Umbilical cord (tissue), 2 donors: ENCODE results near the gene RFPL2. TPM values are rescaled to one million over a fixed set of nuclear protein-coding genes. Genes with fewer than 3 reads are reported as not detected.
"Not testable (repeated sequence)": the region's sequence is repeated elsewhere in the genome, so short reads cannot be mapped to it uniquely, and the experiment has no call there.

Source experiments
- DNase-seq: peaks from one replicate; pipeline ENCODE4 v3.0.0-alpha.2; 2015; ENCODE audit warnings: low spot score
- total RNA-seq: library from RNA; depleted of rRNA; stranded (reverse); fragments of >200 nt; gene quantifications from one replicate; pipeline ENCODE4 v1.2.3, GENCODE V29; 2014; ENCODE audit warnings: low replicate concordance; ENCODE audit not compliant: insufficient read depth

Gene RFPL2
- total RNA-seq, 1 donor from 2014 or later = 0.72 TPM

GRCh38 chr22:32164075-32164860 lies 40.6 kb downstream of the RFPL2 start:
- no peak for DNase-seq

- DNase-seq = not testable (repeated sequence)
Measured at GRCh38 chr22:32160411-32160810, 44.5 kb downstream of the RFPL2 start.

GRCh38 chr22:32158712-32159533 lies 46.0 kb downstream of the RFPL2 start, which contains the start of gene C22orf42:
TSS of gene C22orf42 (minus strand) at chr22:32159303. CDS start at chr22:32159215, 88 bp downstream.
- no peak for DNase-seq

GRCh38 chr22:32157632-32158031 lies 47.2 kb downstream of the RFPL2 start:
- not testable (repeated sequence) for DNase-seq

DNA sequence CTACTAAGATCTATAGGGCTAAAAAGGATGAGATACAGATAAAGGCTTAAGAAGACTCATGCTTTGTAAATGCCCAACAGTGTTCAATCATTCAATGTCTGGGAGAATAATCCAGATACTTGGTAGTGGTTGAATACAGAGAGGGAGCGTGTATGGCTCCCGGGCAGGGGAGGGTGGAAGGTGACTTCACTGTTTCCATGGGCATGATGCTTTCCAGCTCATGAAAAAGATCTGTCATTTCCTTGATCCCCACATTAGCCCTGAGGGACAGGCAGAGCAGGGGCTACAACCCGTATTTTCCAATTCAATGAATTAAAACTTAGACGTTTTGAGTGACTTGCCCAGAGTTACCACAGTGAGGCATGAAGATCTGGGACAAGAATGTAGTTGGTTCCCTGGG lies 50.1 kb downstream of the RFPL2 start:
- not testable (repeated sequence) for DNase-seq

DNA sequence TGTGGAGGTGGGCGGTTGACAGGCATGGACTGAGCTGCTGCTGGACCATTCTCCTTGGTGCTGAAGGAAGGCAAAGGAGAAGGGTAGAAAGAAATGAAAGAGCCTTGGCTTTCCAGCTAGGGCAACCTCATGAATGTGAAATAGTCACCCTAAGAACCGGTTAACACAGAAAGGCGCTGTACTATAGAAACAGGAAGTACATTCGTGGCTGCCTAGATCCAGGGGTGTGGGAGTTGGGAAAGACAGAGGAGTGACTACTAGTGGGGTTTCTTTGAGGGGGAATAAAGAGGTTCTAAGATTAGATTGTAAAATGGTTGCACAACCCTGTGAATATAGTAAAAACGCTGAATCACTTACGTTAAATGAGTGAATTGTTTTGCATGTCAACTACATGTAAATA lies 53.2 kb downstream of the RFPL2 start:
- DNase-seq = not testable (repeated sequence)

- not testable (repeated sequence) for DNase-seq
Measured at GRCh38 chr22:32150647-32151046, 54.2 kb downstream of the RFPL2 start.

- not testable (repeated sequence) for DNase-seq
Measured at GRCh38 chr22:32148372-32148771, 56.5 kb downstream of the RFPL2 start.

DNA sequence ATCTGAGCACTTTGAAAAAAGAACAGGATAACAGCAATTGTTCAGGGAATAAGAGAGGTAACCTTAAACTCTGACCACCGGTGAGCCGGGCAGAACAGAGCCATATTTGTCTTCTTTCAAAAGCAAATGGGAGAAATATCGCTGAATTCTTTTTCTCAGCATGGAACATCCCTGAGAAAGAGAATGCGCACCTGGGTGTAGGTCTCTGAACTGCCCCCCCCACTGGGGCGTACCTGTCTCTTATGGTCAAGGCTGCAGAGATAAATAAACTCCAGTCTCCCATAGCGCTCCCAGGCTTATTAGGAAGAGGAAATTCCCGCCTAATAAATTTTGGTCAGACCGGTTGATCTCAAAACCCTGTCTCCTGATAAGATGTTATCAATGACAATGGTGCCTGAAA lies 57.7 kb downstream of the RFPL2 start:
- not testable (repeated sequence) for DNase-seq

- peak; percentile 32 for DNase-seq
Measured at GRCh38 chr22:32144496-32145274, 60.2 kb downstream of the RFPL2 start.

- no peak for DNase-seq
Measured at GRCh38 chr22:32142600-32142999, 62.3 kb downstream of the RFPL2 start.

DNA sequence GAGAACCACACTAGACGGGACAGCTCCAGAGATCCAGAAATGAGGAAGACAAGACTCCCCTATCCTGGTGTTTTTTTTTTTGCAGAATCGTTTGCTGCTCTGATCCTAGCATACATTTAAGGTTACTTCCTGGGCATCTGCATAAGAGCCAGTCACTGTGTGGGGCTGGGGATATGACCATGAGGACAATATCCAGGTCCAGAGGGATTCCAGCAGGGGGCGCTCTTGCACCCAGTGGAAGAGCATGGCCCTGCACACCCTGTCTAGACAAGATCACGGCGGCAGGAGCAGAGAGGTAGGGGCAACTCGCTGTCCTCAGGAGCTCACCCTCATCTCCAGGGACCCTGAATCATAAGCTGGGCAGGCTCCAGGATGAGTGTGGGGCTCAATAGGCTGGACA lies 64.2 kb downstream of the RFPL2 start:
- not testable (repeated sequence) for DNase-seq

Other genes with a start within 250 kb of the RFPL2 start
- gene SLC5A1, start 161.8 kb downstream of the RFPL2 start, total RNA-seq = 1.4 TPM
- gene C22orf42, start 45.8 kb downstream of the RFPL2 start, total RNA-seq = 0.96 TPM
- gene SLC5A4, start 50.3 kb upstream of the RFPL2 start, total RNA-seq = not detected
- gene RFPL3, start 152.8 kb upstream of the RFPL2 start, total RNA-seq = 0.48 TPM
- 63.6 TPM for gene RTCB, start 207.2 kb upstream of the RFPL2 start, total RNA-seq